ENCODE results near the gene JAG1.
A peak's percentile ranks its signal among the peaks of the same experiment; 100 is the strongest.
"Not testable (repeated sequence)": the region's sequence is repeated elsewhere in the genome, so short reads cannot be mapped to it uniquely, and the experiment has no call there.

Gene JAG1

DNA sequence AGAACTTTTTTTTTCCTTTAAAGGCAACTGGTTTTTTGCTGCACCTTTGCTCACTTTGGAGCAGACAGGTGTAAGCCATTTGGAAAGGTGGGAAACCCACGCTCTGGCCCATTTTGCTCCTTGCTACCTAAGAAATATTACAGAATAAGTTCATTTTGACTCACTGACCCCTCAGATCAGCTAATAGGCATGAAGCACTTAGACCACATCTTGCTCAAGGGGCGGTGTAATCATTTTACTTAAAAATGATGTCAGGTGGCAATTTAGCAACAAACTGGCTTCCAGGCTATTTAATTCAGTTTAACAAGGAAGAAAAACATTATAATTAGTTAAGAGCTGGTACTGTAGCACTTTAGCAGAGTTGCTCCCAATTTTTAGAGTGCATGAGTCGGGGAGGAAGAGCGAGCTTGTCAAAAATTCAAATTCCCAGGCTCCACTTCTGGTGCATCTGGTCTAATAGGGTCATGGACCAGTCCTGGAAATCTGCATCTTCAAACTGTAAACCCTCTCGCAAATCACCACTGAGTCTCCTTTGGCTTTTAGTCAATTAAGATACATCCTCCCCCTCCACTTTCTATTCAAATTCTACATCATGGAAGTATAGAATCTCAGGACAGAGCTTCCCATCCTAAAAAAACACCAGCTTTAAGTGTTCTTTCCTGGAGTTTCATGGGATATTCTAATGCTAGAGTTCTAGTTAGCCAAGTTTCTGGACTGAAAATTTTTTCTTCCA, 38.2 kb downstream of the JAG1 start:
- no peak for DNase-seq

- DNase-seq, result no peak
Measured at GRCh38 chr20:10634683-10635411, 39.0 kb downstream of the JAG1 start.

DNA sequence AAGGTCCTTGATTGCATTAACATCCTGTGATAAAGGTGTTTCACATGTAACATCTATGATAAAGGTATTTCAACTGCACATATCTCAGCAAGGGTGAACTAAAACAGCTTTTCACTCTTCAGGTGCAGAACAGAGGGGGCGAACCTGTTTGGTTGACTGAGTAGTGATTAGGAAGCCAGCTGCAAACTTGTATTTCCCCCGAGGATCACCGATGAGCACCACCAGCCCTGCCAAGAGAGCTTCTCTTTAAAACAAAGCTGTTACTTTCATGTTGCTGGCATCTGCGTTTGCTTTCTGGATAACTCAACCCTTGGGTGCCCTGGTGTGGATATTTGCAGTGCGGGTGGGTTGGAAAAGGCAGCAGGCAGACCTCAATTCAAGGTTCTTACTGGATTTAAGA, 39.6 kb downstream of the JAG1 start:
- no peak for DNase-seq

DNA sequence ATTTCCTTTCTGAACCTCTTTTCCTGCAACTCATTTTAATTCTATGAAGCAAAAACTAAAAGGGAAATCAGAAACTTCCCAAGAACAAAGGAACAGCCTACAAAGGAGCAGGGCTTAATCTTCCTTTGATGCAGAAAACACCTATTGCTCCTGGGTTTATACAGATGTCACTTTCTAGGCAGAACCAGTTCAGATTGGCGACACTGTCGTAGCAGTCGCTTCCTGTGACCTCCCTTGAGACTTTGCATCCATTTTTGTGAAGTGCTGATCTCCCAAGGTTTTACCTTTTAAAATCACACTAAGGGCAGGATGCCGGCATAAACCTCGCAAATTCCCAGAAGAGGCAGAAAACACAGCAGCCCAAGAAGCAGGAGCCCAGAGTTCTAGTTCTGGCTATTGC, 40.1 kb downstream of the JAG1 start:
- DNase-seq, result no peak

DNA sequence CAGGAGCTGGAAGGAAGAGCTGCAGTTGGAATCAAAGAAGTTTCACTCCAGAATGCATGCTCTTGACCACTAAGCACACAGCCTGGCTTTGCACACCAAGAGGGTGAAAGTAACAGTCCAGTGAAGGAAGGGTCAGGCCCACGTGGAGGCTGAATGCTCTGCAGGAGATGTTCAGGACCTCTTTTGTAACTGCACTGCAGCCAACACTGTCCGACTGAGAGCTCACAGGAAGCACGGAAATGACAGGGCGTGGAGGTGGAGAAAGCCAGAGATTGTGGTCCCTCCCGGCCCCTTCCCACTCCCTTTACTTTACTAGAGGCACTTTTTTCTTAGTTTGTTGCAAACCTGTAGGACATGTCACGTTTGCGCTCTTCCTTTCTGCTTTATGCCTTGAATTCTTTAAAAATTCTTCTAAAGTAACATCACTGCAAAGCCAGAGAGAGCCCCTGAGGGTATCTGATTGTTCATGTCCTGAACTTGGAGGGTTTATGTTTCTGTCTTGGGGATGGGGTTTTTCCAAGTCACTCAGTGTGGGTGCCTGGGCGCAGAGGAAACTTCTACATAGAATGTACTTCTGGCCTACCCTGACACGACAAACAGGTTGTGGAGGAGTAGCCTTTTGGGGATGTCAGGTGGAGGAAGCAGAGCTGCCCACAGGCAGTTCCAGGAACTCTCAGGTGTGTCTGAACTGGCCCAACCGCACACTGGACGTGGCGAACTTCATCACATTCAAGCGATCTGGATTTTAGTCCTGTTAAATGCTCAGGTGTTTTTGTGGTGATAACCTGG, 40.9 kb downstream of the JAG1 start:
- DNase-seq, result no peak

- no peak for DNase-seq
Measured at GRCh38 chr20:10631126-10631525, 42.7 kb downstream of the JAG1 start.

GRCh38 chr20:10629946-10630650, 43.7 kb downstream of the JAG1 start:
- no peak for DNase-seq

GRCh38 chr20:10626896-10627295, 46.9 kb downstream of the JAG1 start:
- no peak for DNase-seq

DNA sequence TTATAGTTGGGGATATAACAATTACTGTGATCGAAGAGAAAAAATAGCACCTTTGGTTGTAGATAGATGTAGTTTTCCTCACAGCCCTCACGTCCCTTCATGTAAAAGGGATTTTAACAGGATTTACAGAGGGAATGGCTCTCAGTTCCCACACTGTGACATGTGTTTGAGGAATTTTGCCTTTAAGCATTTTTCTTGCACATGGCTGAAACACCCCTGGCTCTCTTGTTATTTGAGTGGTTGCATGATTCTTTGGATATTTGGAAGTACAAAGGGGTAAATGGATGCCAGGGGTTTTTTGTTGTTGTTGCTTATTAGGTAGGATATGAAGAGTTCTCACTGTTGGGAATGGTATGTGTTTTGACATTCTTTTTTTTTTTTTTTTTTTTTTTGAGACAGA, 48.2 kb downstream of the JAG1 start:
- no peak for DNase-seq

GRCh38 chr20:10622657-10623418, 51.0 kb downstream of the JAG1 start:
- peak; percentile 24 for DNase-seq

GRCh38 chr20:10621149-10621548, 52.6 kb downstream of the JAG1 start:
- no peak for DNase-seq

GRCh38 chr20:10619427-10619826, 54.4 kb downstream of the JAG1 start:
- no peak for DNase-seq

- DNase-seq, result no peak
Measured at GRCh38 chr20:10618611-10619245, 55.1 kb downstream of the JAG1 start.

DNA sequence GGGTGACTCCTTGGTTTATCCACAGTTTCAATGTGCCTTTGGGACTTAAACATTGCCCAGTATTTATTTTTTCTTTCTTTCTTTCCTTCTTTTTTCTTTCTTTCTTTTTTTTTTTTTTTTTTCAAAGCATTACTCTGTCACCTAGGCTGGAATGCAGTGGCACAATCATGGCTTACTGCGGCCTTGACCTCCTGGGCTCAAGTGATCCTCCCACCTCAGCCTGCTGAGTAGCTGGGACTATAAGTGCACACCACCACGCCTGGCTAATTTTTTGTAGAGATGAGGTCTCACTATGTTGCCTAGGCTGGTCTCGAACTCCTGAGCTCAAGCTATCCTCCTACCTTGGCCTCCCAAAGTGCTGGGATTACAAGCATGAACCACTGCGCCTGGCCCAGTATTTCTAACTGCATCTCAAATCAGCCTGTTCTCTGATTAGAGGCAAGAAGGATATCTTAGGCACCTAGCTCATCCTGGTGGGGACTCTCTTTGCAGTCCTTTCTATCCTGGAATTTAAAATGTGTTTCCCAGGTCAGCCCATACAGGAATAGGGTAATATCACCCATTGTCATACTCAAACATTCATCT, 56.2 kb downstream of the JAG1 start:
- not testable (repeated sequence) for DNase-seq

DNA sequence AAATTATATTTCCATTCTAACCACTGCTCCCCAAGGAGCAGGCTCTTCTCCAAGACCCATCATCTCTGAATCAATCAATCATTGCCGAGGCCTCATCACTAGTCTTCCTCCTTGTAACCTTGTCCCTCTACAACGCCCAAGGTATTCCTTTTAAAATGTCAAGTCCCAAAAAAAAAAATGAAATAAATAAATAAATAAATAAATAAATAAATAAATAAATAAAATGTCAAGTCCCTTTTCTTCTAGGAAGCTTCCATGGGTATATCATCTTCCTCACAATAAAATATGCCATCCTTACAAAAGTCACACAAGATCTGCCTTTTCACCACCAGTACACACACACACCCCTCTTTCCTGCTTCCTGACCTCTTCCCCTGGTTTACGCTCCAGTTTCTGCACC, 57.6 kb downstream of the JAG1 start:
- DNase-seq, result no peak

DNA sequence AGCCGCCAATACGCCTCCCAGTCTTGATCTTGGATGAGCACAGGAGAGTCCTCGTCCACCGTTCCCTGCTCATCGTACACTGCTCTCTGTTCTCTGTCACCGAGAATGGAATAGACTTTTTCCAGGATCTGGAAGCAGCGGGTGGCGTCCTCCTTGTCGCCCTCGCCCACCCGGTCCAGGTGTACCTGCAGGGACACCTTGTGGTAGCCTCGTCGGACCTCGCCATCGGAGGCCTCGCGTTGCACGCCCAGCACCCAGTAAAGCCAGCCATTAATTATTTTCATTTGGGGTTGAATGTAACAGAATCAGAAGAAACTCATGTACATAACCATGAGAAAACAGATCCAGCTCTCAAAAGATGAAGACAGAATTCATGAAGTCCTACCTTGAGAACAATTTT, 59.9 kb downstream of the JAG1 start:
- DNase-seq, result no peak

DNA sequence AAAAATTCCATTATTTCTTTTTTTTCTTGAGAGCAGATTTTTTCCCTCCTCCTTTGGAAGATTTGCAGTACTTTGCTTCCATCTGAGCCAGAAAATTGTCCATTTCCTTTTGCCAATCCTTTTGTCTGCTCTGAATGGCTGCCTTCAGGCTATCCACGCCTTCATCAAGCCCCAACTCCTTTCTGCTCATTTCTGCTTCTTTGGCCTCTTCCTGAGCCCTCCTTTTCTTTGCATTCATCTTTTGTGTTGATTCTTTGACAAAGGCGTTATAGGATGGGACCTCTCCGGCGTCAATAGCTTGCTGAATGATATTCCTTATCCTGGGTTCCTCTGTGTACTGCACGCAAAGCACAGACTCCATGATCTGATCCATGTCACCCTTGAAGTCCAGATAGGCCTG, 60.4 kb downstream of the JAG1 start:
- DNase-seq, result not testable (repeated sequence)

DNA sequence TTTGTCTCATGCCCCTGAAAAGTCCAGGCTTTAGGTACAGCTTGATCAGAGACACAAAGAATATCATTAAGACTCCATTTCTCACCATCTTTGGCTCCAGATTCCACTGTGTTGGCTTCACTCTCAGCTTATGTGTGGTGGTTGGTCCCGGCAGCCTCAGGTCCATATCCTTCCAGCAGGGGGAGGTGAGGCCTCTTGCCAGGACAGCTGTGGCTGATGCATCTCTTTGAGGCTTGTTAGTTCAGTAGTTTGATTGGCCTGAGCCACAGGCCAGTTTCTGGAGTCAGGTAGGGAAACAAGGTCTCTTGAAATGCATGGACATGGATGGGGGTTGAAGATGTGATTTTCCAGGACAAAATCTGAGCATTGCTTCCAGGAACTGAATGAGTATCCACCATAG, 62.4 kb downstream of the JAG1 start:
- peak; percentile 10 for DNase-seq

GRCh38 chr20:10610251-10610650, 63.5 kb downstream of the JAG1 start:
- no peak for DNase-seq

GRCh38 chr20:10609770-10610169, 64.0 kb downstream of the JAG1 start:
- no peak for DNase-seq

DNA sequence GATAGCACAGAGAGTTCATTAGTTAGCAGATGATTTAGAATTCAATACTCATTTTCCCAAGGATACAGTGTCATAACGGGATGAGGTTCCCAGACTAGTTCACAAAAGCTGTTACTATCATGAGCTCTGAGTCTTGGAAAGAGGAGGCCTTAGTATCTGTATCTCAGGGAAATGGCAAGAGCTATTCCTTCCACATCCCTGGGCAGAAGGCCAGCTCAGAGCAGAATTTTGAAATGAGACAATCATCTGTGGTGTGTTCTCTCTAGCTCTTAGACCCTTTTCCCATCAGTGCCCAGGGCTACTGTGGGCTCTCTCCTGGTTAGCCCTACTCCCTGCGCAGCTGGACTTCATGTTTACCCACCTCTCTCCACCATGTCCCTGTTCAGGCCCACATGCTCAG, 64.5 kb downstream of the JAG1 start:
- no peak for DNase-seq

Data from OCI-M1 (cell line).